ENCODE data around the gene SHOC2.
"Not testable (repeated sequence)": the region's sequence is repeated elsewhere in the genome, so short reads cannot be mapped to it uniquely, and the experiment has no call there.

SHOC2 gene

GRCh38 chr10:110901954-110902819, 17.2 kb upstream of the SHOC2 start:
- DNase-seq (ENCODE audit: low read depth in 1 of 2, low spot score in 1 of 2): peak in 1 of 2 donors; percentile 13

GRCh38 chr10:110903280-110904278, 15.8 kb upstream of the SHOC2 start:
- DNase-seq (ENCODE audit: low read depth in 1 of 2, low spot score in 1 of 2): no peak

GRCh38 chr10:110910138-110910537, 9.3 kb upstream of the SHOC2 start:
- DNase-seq (ENCODE audit: low read depth in 1 of 2, low spot score in 1 of 2): no peak

- no peak for DNase-seq (ENCODE audit: low read depth in 1 of 2, low spot score in 1 of 2)
Measured at GRCh38 chr10:110912374-110912773, 7.0 kb upstream of the SHOC2 start.

- no peak for DNase-seq (ENCODE audit: low read depth in 1 of 2, low spot score in 1 of 2)
Measured at GRCh38 chr10:110914431-110914830, 5.0 kb upstream of the SHOC2 start.

GRCh38 chr10:110915035-110915434, 4.4 kb upstream of the SHOC2 start:
- no peak for DNase-seq (ENCODE audit: low read depth in 1 of 2, low spot score in 1 of 2)

GRCh38 chr10:110915600-110915999, 3.8 kb upstream of the SHOC2 start:
- DNase-seq (ENCODE audit: low read depth in 1 of 2, low spot score in 1 of 2): not testable (repeated sequence)

- DNase-seq (ENCODE audit: low read depth in 1 of 2, low spot score in 1 of 2): no peak
Measured at GRCh38 chr10:110916554-110917346, 2.7 kb upstream of the SHOC2 start.

- peak in 1 of 2 donors; percentile 73 for DNase-seq (ENCODE audit: low read depth in 1 of 2, low spot score in 1 of 2)
Measured at GRCh38 chr10:110918269-110918642, 1.1 kb upstream of the SHOC2 start.

GRCh38 chr10:110918643-110919348, 608 bp upstream of the SHOC2 start, which contains the start of gene BBIP1:
Gene BBIP1 (minus strand): TSS chr10:110919180. CDS start chr10:110918157, 1,023 bp downstream.
- peak in 1 of 2 donors; percentile 74 for DNase-seq (ENCODE audit: low read depth in 1 of 2, low spot score in 1 of 2)

- no peak for DNase-seq (ENCODE audit: low read depth in 1 of 2, low spot score in 1 of 2)
Measured at GRCh38 chr10:110919971-110920881, 822 bp downstream of the SHOC2 start.

GRCh38 chr10:110923856-110924493, 4.6 kb downstream of the SHOC2 start:
- DNase-seq (ENCODE audit: low read depth in 1 of 2, low spot score in 1 of 2): no peak

GRCh38 chr10:110927461-110927860, 8.1 kb downstream of the SHOC2 start:
- DNase-seq (ENCODE audit: low read depth in 1 of 2, low spot score in 1 of 2): no peak

- no peak for DNase-seq (ENCODE audit: low read depth in 1 of 2, low spot score in 1 of 2)
Measured at GRCh38 chr10:110931769-110932381, 12.5 kb downstream of the SHOC2 start.

- DNase-seq (ENCODE audit: low read depth in 1 of 2, low spot score in 1 of 2): no peak
Measured at GRCh38 chr10:110932505-110933180, 13.2 kb downstream of the SHOC2 start.

- DNase-seq (ENCODE audit: low read depth in 1 of 2, low spot score in 1 of 2): no peak
Measured at GRCh38 chr10:110936757-110937156, 17.4 kb downstream of the SHOC2 start.

GRCh38 chr10:110939419-110939818, 20.0 kb downstream of the SHOC2 start:
- no peak for DNase-seq (ENCODE audit: low read depth in 1 of 2, low spot score in 1 of 2)

Measured in activated T-helper 1 cell treated with anti-CD3 and anti-CD28 coated beads, Interleukin-2, amount 50 U/mL, for 16 hours (primary cell).